GM12872 (cell line): ENCODE results near the gene EXPH5.

Experiments used
- TF ChIP-seq, protein P1 (sequence below): IDR thresholded peaks from 3 replicates; pipeline ENCODE4 v1.5.1; 2011; ENCODE audit warnings: low read depth, mild to moderate bottlenecking, low read length, moderate library complexity; ENCODE audit not compliant: insufficient read depth

The EXPH5 gene

DNA sequence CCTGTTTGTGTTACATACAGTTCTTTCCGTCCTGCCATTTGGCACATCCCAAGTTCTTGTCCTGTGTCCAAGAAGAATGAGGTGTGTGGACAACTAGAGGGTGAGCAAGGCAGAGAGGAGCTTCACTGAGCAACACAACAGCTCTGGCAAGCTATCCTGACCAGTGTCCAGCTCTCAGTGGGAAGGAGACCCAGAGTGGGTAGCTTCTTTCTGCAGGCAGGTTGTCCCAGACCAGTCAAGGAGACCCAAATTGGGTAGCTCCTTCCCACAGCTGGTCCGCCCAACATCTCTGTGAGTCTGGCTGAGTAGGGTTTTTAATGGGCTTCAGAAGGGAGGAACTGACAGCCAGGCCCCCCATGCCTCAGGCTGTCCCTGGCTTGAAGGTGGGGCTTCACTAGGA lies 35.2 kb upstream of the EXPH5 start:
- TF ChIP-seq, protein P1, sequence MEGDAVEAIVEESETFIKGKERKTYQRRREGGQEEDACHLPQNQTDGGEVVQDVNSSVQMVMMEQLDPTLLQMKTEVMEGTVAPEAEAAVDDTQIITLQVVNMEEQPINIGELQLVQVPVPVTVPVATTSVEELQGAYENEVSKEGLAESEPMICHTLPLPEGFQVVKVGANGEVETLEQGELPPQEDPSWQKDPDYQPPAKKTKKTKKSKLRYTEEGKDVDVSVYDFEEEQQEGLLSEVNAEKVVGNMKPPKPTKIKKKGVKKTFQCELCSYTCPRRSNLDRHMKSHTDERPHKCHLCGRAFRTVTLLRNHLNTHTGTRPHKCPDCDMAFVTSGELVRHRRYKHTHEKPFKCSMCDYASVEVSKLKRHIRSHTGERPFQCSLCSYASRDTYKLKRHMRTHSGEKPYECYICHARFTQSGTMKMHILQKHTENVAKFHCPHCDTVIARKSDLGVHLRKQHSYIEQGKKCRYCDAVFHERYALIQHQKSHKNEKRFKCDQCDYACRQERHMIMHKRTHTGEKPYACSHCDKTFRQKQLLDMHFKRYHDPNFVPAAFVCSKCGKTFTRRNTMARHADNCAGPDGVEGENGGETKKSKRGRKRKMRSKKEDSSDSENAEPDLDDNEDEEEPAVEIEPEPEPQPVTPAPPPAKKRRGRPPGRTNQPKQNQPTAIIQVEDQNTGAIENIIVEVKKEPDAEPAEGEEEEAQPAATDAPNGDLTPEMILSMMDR, result no peak

DNA sequence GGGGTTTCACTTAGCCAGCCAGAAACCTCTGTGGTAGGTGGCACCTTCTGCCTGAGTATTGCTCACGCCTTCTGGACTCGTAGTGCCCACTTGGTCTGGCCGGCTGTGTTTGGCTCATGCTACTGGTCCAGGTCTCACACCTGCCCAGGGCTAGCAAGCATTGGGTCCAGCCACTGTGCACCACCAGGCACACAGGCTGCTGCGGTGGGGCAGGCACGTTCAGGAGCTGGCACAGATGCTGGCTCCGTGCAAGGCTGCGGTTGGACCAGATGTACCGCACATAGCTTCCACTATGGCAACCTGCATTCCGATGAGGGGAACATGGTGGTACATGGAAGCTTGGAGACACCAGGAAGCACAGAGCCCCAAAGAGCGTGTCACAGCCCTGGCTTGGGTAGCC lies 34.8 kb upstream of the EXPH5 start:
- TF ChIP-seq, protein P1, result no peak

DNA sequence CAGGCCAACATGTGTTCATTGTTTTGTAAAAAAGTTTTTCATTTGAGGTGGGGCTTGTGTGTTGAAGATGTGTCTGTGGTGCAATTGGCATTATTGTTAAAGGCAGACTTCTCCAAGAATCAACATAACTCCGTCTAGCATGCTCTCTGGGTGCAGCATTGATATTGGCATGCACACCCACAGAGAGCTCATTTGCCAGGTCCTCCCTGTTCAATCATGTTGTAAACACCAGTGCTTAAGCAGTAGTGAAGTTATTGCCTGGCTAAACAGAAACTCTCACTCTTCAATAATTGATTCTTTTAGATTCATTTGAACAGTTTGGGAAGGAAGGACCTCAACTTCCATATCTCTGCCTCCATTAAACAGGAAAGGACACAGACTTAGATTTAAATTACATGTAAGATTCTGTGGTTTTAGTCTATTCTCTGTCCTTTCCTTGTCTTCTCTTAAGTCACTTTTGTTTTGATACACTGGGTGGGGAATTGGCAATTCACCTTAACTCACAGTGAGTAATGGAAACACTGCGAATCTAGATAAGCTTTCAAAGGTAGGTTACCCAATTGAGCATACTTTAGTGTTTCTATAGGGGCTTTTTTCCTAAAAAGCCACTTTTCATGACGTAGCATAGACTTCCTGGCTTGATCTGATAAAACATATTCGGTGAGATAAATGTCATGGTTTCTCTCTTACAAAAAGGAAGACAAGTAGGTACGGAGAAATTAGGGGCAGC lies 30.8 kb upstream of the EXPH5 start:
- TF ChIP-seq, protein P1, result no peak

DNA sequence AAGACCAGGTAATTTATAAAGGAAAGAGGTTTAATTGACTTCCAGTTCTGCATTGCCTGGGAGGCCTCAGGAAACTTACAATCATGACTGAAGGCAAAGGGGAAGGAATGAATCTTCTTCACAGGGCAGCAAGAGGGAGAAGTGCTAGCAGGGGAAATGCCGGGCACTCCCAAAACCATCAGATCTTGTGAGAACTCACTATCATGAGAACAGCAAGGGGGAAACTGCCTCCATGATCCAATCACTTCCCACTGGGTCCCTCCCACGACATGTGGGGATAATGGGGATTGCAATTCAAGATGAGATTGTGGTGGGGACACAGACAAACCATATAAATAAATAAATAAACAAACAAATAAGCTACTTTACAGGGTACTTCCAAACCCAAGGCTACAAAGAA lies 28.8 kb upstream of the EXPH5 start:
- TF ChIP-seq, protein P1, result no peak

DNA sequence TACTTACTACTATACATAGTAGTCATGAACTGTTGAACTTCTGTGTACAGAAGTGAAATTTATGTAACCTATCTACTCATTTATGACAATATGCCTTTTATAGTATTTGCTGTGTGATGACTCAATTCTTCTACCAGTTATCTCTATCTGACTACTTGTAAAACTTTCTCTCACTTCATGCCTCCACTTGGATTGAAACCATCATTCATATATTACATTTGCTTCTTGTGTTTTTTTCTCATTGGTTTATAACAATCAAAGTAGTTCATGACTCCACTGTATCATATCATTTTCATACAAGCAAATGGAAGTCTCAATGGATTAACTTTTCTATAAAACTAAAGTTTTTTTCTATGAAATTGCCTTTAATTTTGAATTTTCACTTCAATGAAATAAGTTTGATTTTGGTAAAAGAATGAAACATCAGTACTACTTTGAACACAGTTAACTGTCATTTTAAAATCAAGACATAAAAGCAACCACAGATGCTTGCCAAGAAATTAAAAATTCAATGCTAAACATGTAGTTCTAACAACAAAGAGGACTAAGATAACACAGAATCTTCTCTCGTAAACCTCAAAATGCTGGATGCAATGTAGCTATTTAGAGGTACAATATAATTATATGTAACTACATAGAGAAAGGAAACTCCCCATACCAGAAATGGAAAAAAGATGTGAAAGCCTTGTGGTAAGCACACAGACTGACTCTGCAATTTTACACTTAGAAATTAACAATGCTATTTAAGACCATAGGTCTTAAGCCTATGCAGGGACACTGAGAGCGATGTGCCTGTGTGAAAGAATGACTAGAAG lies 27.6 kb upstream of the EXPH5 start:
- TF ChIP-seq, protein P1, result no peak

DNA sequence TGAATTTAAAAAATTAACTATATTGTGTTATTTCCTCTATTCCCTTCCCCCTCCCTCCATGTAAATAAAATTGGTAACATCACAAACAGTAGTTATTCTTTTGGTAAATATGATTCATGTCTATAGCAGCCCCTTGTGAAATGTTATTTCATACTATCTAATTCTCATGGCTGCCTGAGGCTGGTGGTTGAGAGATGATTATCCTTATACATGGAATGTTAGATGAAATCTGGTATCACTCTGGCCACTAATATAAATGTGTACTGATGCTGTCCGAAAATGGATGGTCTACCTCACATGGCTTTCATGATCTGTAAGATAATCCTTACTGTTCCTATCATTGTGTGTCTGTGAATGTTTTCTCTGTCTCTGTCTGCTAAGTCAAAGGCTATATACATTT lies 25.0 kb upstream of the EXPH5 start:
- TF ChIP-seq, protein P1, result no peak

DNA sequence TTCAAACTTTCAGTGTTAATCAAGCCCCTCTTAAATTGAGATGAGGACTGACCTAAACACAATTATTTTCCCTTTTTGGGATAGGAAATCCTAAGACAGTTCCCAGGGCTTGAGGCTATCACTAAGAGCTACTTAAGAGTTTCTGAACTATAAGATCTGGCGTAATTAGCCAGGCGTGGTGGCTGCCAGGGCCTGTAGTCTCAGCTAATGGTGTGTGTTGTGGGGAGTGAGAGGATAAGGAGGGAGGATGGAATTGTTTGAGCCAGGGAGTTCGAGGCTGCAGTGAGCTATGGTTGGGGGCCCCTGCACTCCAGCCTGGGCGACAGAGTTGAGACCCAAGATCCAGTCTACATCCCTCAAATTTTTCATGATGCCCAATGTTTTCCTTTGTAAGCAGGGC lies 23.5 kb upstream of the EXPH5 start:
- TF ChIP-seq, protein P1, result no peak
